NB4 (cell line): Measurements from ENCODE around the gene SWI5.

Experiments used
- DNase-seq: peaks from one replicate; pipeline ENCODE4 v3.0.0; 2010; ENCODE audit warnings: low read depth
- H3K4me3 ChIP-seq: one replicate; pipeline ENCODE4 v1.5.1; 2011; ENCODE audit warnings: mild to moderate bottlenecking, low read depth, low read length, moderate library complexity
- MAX ChIP-seq: IDR thresholded peaks from 2 replicates; pipeline ENCODE4 v1.6.1; 2011; ENCODE audit warnings: low read depth, low read length
- MYC ChIP-seq: IDR thresholded peaks from 2 replicates; pipeline ENCODE4 v1.6.1; 2011; ENCODE audit warnings: low read depth, low read length
- POLR2A ChIP-seq: IDR thresholded peaks from 2 replicates; pipeline ENCODE4 v1.6.1; 2011; ENCODE audit warnings: mild to moderate bottlenecking; ENCODE audit not compliant: insufficient read length; ENCODE audit errors: extremely low read depth
- TF ChIP-seq, protein P1 (sequence below): IDR thresholded peaks from one replicate; pipeline ENCODE4 v1.5.1; 2012; ENCODE audit warnings: low read depth, low read length

The SWI5 gene

GRCh38 chr9:128304136-128304970 lies 28.3 kb downstream of the SWI5 start:
- no peak overlapping the region for H3K4me3 ChIP-seq
- TF ChIP-seq MAX (no peak), POLR2A (no peak), MYC (no peak)
- TF ChIP-seq, protein P1, sequence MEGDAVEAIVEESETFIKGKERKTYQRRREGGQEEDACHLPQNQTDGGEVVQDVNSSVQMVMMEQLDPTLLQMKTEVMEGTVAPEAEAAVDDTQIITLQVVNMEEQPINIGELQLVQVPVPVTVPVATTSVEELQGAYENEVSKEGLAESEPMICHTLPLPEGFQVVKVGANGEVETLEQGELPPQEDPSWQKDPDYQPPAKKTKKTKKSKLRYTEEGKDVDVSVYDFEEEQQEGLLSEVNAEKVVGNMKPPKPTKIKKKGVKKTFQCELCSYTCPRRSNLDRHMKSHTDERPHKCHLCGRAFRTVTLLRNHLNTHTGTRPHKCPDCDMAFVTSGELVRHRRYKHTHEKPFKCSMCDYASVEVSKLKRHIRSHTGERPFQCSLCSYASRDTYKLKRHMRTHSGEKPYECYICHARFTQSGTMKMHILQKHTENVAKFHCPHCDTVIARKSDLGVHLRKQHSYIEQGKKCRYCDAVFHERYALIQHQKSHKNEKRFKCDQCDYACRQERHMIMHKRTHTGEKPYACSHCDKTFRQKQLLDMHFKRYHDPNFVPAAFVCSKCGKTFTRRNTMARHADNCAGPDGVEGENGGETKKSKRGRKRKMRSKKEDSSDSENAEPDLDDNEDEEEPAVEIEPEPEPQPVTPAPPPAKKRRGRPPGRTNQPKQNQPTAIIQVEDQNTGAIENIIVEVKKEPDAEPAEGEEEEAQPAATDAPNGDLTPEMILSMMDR: no peak
- no peak for DNase-seq

- no peak overlapping the region for H3K4me3 ChIP-seq
- no peak for DNase-seq
- TF ChIP-seq MAX (no peak), MYC (no peak), POLR2A (no peak)
- TF ChIP-seq, protein P1: no peak
Measured at GRCh38 chr9:128304971-128305288, 28.9 kb downstream of the SWI5 start.

GRCh38 chr9:128309551-128309950 lies 33.5 kb downstream of the SWI5 start:
- no peak for DNase-seq
- H3K4me3 ChIP-seq: no peak overlapping the region
- TF ChIP-seq POLR2A (no peak), MYC (no peak), MAX (no peak)
- TF ChIP-seq, protein P1: no peak

DNA sequence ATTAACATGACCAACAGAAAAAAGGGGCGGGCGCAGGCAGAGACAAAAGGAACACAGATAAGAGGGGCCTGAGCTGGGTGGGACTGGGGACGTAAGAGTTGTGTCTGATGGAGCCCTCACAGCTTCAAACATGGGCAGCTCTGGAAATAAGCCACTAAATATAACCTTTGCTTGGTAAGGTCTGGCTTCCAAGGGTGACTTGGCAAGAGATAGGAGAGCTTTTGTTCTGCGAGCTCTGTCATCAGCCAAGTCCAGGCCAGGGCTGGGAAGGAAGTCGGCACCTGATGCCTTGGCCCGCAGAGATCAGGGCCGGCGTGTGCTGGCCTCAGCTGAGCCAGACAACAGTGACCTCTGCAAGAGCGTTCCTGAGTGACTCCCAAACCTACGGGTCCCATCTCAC lies 34.4 kb downstream of the SWI5 start:
- no peak for TF ChIP-seq POLR2A
- no peak overlapping the region for H3K4me3 ChIP-seq
- DNase-seq: no peak

DNA sequence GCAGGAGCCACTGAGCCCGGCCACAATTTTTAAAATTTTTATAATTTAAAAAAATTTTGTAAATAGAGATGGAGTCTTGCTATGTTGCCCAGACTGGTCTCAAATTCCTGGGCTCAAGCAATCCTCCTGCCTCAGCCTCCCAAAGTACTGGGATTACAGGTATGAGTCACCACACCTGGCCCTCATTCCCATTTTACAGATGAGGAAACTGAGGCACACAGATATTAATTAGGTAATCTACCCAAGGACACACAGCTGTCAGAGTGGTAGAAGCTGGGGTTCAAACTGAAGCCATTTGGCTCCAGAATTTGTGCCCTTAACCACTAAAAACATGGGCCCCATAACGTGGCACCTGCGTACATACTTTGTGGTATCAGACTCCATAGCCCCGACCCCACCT lies 38.6 kb downstream of the SWI5 start:
- DNase-seq: no peak
- no peak overlapping the region for H3K4me3 ChIP-seq
- TF ChIP-seq, protein P1: no peak
- no peak for TF ChIP-seq MAX
- no peak for TF ChIP-seq POLR2A
- TF ChIP-seq MYC: no peak

GRCh38 chr9:128316421-128316820 lies 40.3 kb downstream of the SWI5 start:
- no peak for DNase-seq
- TF ChIP-seq POLR2A (no peak), MYC (no peak), MAX (no peak)
- TF ChIP-seq, protein P1: no peak
- no peak overlapping the region for H3K4me3 ChIP-seq
